ENCODE results near the gene TULP1.

- TF ChIP-seq CTCF (IDR thresholded peaks at IDR 0.05; ENCODE audit: control extremely low read depth in 1 of 3, insufficient read depth in 1 of 3, low read depth in 1 of 3, low read length in 3 of 3) (no peak), SRF (IDR thresholded peaks at IDR 0.05; ENCODE audit: low read depth, low read length) (no peak), RFX5 (IDR thresholded peaks at IDR 0.05; ENCODE audit: borderline replicate concordance, low read depth, low read length) (no peak), POLR2AphosphoS5 (IDR thresholded peaks at IDR 0.05; ENCODE audit: low read depth, low read length) (no peak), POLR2A (IDR thresholded peaks at IDR 0.05; ENCODE audit: control extremely low read depth in 1 of 2, low read depth in 2 of 2, low read length in 2 of 2) (no peak), EZH2 (IDR thresholded peaks at IDR 0.05; ENCODE audit: low read depth, low read length, severe bottlenecking) (no peak), YY1 (IDR thresholded peaks at IDR 0.05; ENCODE audit: low read depth, low read length) (no peak), ZNF274 (IDR thresholded peaks at IDR 0.05; ENCODE audit: borderline replicate concordance, extremely low read depth, low read length) (no peak), EP300 (IDR thresholded peaks at IDR 0.05; ENCODE audit: borderline replicate concordance in 1 of 2, low read depth in 2 of 2, low read length in 2 of 2) (no peak)
Observed at GRCh38 chr6:35484921-35485392, 27.7 kb downstream of the TULP1 start.
